SK-N-MC (cell line): ENCODE measurements around the gene NPAS2.

Experiments used
- DNase-seq: peaks from one replicate; pipeline ENCODE4 v3.0.0-alpha.2; 2011; ENCODE audit warnings: low read depth, low spot score
- H3K27ac ChIP-seq: fragments of 200-600 bp; sonication (generic); 2 replicates; pipeline ENCODE4 v1.5.1; 2016; ENCODE audit warnings: mixed run types
- H3K36me3 ChIP-seq: fragments of 200-600 bp; sonication (generic); 2 replicates; pipeline ENCODE4 v1.6.1; 2017; ENCODE audit warnings: antibody characterized with exemption, low read length, mixed read lengths; ENCODE audit not compliant: insufficient read depth
- H3K4me3 ChIP-seq: fragments of 200-600 bp; sonication (generic); 2 replicates; pipeline ENCODE4 v1.5.1; 2016
- H3K9ac ChIP-seq: fragments of 200-600 bp; sonication (generic); 2 replicates; pipeline ENCODE4 v1.8.0; 2017; ENCODE audit warnings: mixed run types, mixed read lengths; ENCODE audit not compliant: insufficient read length
- H3K9me3 ChIP-seq: fragments of 200-600 bp; sonication (generic); 2 replicates; pipeline ENCODE4 v1.6.1; 2017; ENCODE audit warnings: low read depth, mild to moderate bottlenecking, antibody characterized with exemption, low read length, moderate library complexity, mixed read lengths
- EZH2 ChIP-seq: fragments of 200-600 bp; sonication (generic); IDR thresholded peaks from one replicate; pipeline ENCODE4 v1.6.1; 2017; ENCODE audit warnings: antibody characterized with exemption
- FOXP2 ChIP-seq: optimal IDR thresholded peaks from 2 replicates; pipeline ENCODE3; 2011; ENCODE audit warnings: mild to moderate bottlenecking, moderate library complexity; ENCODE audit not compliant: insufficient read depth; ENCODE audit errors: extremely low read length, control extremely low read depth
- POLR2AphosphoS5 ChIP-seq: IDR thresholded peaks from 2 replicates; pipeline ENCODE4 v1.6.1; 2012; ENCODE audit warnings: mild to moderate bottlenecking, low read depth, low read length, borderline replicate concordance

NPAS2 gene

GRCh38 chr2:100803334-100803733, 16.6 kb upstream of the NPAS2 start:
- no peak for TF ChIP-seq EZH2
- Histone ChIP-seq H3K4me3 (no peak overlapping the region), H3K36me3 (no peaks in the 10 kb centered on the region), H3K27ac (no peak overlapping the region), H3K9me3 (no peaks in the 10 kb centered on the region), H3K9ac (no peak overlapping the region)
- no peak for DNase-seq

GRCh38 chr2:100806550-100806949, 13.4 kb upstream of the NPAS2 start:
- H3K36me3 ChIP-seq, result no peaks in the 10 kb centered on the region
- no peaks in the 10 kb centered on the region for H3K9me3 ChIP-seq
- TF ChIP-seq POLR2AphosphoS5, result no peak
- no peak for TF ChIP-seq FOXP2
- no peak for TF ChIP-seq EZH2
- no peak overlapping the region for H3K9ac ChIP-seq
- no peak for DNase-seq
- no peak overlapping the region for H3K4me3 ChIP-seq
- H3K27ac ChIP-seq, result no peak overlapping the region

- DNase-seq, result no peak
- TF ChIP-seq EZH2 (no peak), FOXP2 (no peak), POLR2AphosphoS5 (no peak)
- Histone ChIP-seq H3K27ac (no peak overlapping the region), H3K9ac (no peak overlapping the region), H3K9me3 (no peaks in the 10 kb centered on the region), H3K36me3 (no peaks in the 10 kb centered on the region), H3K4me3 (no peak overlapping the region)
These were observed 12.2 kb upstream of the NPAS2 start for GRCh38 chr2:100807707-100808106.

- Histone ChIP-seq H3K27ac (no peak overlapping the region), H3K9me3 (no peaks in the 10 kb centered on the region), H3K4me3 (no peak overlapping the region), H3K9ac (no peak overlapping the region), H3K36me3 (no peaks in the 10 kb centered on the region)
- DNase-seq, result no peak
- TF ChIP-seq FOXP2 (no peak), EZH2 (no peak), POLR2AphosphoS5 (no peak)
These were observed 11.4 kb upstream of the NPAS2 start for GRCh38 chr2:100808582-100808981.

- Histone ChIP-seq H3K27ac (no peak overlapping the region), H3K36me3 (no peaks in the 10 kb centered on the region), H3K9ac (no peak overlapping the region), H3K4me3 (no peak overlapping the region), H3K9me3 (no peaks in the 10 kb centered on the region)
- TF ChIP-seq POLR2AphosphoS5 (no peak), FOXP2 (no peak), EZH2 (no peak)
- DNase-seq, result no peak
These were observed 10.4 kb upstream of the NPAS2 start for GRCh38 chr2:100809506-100809905.

- no peak overlapping the region for H3K27ac ChIP-seq
- no peaks in the 10 kb centered on the region for H3K9me3 ChIP-seq
- no peaks in the 10 kb centered on the region for H3K36me3 ChIP-seq
- TF ChIP-seq EZH2 (no peak), POLR2AphosphoS5 (no peak), FOXP2 (no peak)
- no peak overlapping the region for H3K4me3 ChIP-seq
- H3K9ac ChIP-seq, result no peak overlapping the region
- DNase-seq, result no peak
These were observed 9.3 kb upstream of the NPAS2 start for GRCh38 chr2:100810603-100811145.

GRCh38 chr2:100812116-100812515, 7.8 kb upstream of the NPAS2 start:
- H3K27ac ChIP-seq, result no peak overlapping the region
- TF ChIP-seq EZH2 (no peak), FOXP2 (no peak), POLR2AphosphoS5 (no peak)

GRCh38 chr2:100812573-100812972, 7.4 kb upstream of the NPAS2 start:
- TF ChIP-seq EZH2 (no peak), POLR2AphosphoS5 (no peak), FOXP2 (no peak)
- no peaks in the 10 kb centered on the region for H3K9me3 ChIP-seq
- no peak overlapping the region for H3K27ac ChIP-seq
- no peak overlapping the region for H3K9ac ChIP-seq
- no peaks in the 10 kb centered on the region for H3K36me3 ChIP-seq
- H3K4me3 ChIP-seq, result no peak overlapping the region
- DNase-seq, result no peak

More at GRCh38 chr2:100812116-100812515, 7.8 kb upstream of the NPAS2 start:
- H3K36me3 ChIP-seq, result no peaks in the 10 kb centered on the region
- H3K9me3 ChIP-seq, result no peaks in the 10 kb centered on the region
- no peak overlapping the region for H3K9ac ChIP-seq
- no peak for DNase-seq
- H3K4me3 ChIP-seq, result no peak overlapping the region

- DNase-seq, result no peak
- H3K9me3 ChIP-seq, result no peaks in the 10 kb centered on the region
- no peaks in the 10 kb centered on the region for H3K36me3 ChIP-seq
- no peak overlapping the region for H3K4me3 ChIP-seq
- TF ChIP-seq EZH2 (no peak), POLR2AphosphoS5 (no peak), FOXP2 (no peak)
- H3K9ac ChIP-seq, result no peak overlapping the region
- no peak overlapping the region for H3K27ac ChIP-seq
These were observed 6.4 kb upstream of the NPAS2 start for GRCh38 chr2:100813527-100813926.
